ENCODE results near the gene GIPC2. TPM values are rescaled to one million over a fixed set of nuclear protein-coding genes. Genes with fewer than 3 reads are reported as not detected.

GIPC2 gene
- total RNA-seq, 1 donor from 2014 or later, result 9.0 TPM

DNA sequence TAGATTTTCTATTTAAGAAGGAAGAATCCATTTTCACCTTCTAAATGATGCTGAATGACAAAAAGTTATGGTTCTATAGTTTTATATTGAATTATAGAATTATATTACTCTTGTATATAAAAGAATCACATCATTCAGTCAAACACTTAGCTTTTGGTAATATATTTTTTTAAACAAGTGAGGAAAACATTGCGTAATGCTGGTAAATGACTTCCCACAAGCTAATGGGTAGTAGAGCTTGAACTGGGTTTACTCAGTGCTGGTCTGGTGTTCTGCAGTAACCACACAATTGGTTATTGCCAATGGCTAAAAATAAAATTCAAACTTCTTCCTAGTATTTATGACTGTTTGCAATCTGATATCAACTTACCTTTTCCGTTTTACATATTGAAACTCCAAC, 10.6 kb upstream of the GIPC2 start:
- no peak for ATAC-seq
- no peak for DNase-seq (ENCODE audit: low spot score)

DNA sequence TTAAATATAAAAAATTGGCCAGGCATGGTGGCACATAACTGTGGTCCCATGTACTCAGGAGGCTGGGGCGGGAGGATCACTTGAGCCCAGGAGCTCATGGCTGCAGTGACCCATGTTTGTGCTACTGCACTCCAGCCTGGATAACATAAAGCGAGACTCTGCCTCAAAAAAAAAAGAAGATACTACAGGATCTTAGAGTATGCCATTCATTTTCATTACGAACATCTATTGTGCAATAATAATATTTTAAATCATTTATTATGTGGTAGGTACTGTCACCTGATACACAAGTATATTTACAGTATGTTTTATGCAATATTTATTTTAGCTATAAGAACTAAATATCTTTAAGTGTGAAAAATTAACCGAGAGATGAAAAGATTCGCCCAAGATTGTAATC, 9.3 kb upstream of the GIPC2 start:
- no peak for DNase-seq (ENCODE audit: low spot score)
- ATAC-seq, result no peak

DNA sequence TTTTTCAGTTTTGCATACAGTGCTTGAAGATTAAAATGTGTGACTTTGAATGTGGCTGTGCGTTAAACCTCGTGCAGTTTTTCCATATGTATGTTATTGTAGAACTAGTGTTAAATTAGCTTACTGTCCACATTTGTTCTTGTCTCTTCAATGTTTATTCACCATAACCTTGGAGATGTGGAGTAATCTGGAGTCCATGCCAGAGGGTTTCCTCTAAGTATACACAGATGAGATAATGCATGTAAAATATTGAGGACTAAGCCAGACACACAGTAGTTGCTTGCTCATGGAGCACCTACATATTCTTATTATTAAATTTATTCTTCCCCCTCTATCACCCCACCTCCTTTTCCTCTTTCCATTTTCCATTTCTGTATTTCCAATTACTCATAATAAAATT, 7.7 kb upstream of the GIPC2 start:
- ATAC-seq, result no peak
- DNase-seq (ENCODE audit: low spot score), result no peak

DNA sequence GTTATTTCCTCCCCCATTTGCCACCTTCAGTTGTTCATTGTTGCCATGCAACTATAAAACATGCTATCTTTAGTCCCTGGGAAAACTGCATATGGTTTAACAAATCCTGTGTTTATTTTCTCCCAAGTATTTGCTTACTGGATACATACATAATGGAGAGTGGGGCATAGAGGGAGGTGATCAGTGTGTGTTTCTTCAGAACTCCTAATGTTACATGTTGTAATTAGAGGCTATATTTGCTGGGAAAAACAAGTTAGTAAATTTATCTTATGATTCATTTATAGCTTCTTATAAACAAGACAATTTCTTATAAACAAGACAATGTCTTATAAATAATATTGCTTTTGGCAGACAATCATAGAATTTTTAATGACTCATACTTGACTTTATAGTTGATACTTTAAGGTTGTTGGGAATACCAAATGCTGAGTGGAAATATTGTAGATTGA, 7.3 kb upstream of the GIPC2 start:
- DNase-seq (ENCODE audit: low spot score), result no peak
- ATAC-seq, result no peak

DNA sequence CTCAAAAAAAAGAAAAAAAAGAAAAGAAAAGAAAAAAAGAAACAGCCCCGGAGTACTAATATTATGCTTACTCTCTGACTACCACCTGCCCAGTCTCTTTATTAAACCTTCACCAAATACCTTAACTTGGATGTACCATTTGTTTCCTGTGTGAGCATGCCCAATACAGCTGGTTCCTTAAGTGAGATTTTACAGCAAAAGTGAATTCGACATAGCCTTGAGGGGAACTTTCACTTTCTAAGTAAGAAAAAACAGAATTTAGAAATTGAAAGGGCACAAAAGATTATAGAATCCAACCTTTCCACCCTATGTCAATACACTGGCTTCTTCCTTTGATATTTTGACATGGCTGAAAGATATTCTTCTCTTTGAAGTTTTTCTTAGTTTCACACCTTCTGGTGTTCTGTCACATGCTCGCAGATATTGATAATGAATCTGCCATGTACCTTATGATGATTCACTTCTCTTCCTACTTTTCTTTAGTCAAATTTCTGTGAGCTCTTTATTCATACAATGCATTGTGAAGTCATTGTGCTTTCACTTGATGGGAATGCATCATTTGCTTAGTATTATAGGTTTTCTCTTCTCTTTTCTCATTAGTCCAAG, 5.2 kb upstream of the GIPC2 start:
- DNase-seq (ENCODE audit: low spot score) (no peak), ATAC-seq (no peak)

DNA sequence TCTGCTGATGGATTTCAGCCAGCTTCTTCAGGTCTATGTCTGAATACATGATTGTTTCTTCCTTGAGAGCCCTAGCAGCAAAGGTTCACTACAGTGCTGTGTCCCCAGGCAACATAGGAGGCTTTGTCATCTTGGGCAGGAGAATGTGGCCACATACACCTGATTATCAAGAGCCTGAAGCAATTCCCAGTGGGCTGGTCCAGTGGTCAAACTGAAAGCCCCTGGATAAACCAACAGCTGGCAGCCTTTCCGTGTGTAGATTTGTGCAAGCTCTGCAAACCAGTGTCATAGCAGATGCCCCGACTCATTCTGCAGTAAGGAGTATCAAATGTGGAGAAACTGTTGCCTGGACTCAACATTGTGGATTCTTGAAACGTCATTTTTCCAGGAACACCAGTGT, 2.3 kb upstream of the GIPC2 start:
- no peak for DNase-seq (ENCODE audit: low spot score)
- no peak for ATAC-seq

DNA sequence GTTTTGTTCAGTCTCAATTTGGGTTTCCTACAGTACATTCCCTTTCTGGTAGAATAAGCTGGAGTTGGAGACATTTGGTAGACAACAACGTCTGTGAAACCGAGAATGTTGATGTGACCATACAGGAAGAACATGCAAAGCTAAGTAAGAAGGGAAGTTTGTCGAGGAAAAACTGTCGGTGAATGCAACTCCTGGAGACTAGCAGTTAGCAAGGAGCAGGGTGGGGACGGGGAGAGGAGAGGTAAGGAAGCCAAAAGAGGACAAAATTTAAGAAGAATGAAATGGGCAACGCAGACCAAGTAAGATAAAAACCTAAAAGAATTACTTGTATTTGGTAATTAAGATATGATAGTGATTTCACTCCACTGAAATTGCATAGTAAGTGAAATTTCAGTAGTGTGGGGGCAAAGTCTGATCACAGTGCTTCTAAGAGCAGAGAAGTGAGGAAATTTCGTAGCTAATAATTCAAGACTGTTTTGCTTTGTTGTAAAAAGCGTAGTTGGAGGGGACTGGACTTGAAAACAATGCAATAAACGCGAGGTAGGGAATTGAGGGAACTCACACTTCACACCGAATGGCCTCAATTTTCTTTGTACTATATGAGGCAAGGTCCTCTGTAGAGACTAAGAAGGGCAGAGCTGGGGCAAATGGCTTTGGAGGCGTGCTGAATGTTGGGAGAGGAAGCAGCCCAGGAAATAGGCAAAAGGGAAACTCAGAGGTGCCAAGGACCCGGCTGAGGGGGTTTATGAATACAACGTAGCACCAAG, 787 bp upstream of the GIPC2 start:
- DNase-seq (ENCODE audit: low spot score) (peak; percentile 52), ATAC-seq (peak; percentile 47)

DNA sequence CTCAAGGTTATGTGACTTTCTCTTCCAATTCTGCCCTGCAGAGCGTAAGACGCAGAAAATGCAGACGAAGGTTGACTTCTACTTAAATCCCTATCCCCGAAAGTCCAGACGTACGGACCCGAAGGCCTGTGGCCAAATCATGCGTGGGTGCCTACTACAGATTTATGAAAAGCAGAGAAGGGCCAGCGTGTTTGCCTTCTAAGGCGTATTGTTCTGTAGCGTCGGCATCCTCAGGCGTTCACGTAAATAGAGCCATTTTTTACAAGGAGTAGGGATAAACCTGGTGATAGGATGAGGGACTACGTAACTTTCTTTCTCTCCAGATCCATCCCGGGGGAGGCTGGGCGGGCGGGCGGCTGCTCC, 222 bp upstream of the GIPC2 start:
- ATAC-seq (no peak), DNase-seq (ENCODE audit: low spot score) (no peak)

DNA sequence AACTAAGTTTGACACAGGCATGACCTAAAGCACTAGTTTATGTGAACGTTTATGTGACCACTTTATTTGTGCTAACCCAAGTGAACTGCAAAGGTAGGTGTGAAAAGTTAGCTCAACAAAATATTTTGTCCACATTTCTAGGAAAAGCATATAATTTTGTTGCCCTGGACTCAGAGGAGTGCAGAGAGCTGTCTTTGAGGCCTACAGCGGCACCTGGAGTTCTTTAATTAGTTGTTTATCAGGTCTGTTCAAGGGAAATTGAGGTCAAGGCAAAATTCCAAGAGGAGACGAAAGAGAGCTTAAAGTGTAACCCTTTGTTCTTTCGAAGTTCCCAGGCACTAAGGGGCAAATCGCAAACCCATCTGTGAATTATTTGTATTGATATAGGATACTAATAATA, 1.3 kb downstream of the GIPC2 start:
- DNase-seq (ENCODE audit: low spot score) (no peak), ATAC-seq (peak; percentile 16)

DNA sequence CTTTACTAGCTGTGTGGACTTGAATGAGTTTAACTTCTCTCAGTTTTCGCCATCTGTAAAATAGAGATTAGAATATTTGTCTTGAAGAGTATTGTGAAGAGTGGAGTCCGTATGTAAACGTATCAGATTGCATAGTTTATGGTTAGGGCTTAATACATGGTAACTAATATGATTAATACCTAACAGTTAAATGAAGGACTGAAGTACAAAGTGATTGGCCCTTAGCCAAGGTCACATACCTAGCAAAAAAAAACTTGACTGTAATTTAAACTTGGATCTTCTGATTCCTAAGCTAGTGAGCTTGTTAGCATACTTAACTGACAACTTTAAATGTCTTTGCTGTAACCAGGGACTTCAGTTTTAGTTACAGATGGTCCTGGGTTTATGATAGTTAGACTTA, 1.9 kb downstream of the GIPC2 start:
- DNase-seq (ENCODE audit: low spot score), result no peak
- ATAC-seq, result no peak

DNA sequence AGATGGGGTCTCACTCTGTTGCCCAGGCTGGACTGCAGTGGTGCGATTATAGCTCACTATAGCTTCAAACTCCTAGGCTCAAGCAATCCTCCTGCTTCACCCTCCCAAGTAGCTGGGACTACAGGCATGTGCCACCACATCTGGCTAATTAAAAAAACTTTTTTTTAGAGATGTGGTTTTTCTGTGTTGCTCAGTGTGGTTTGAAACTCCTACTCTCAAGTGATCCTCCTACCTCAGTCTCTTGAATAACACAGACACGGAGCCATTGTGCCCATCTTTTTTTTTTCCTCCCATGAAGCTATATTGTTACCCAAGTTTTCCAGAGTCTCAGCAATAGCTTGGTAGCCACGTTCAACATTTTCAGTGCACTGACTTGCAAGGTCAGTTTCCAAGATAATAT, 2.7 kb downstream of the GIPC2 start:
- no peak for DNase-seq (ENCODE audit: low spot score)
- no peak for ATAC-seq

DNA sequence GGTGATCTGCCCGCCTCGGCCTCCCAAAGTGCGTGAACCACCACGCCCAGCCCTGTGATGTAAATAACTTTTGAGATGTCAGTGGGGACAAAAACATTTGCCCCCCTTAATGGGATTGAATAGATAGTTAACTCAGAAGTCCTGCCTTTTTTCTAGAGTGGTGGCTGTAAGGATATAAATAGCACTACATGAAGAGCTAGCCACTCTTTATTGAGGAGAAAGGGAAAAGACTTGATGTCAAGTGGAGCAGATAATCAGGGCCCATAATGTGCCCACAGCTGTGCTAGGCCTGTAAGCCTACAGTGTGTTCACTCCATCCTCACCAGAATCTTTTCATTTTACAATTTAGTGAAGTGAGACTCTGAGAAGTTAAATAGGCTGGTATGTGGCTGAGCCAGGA, 3.6 kb downstream of the GIPC2 start:
- ATAC-seq (no peak), DNase-seq (ENCODE audit: low spot score) (no peak)

DNA sequence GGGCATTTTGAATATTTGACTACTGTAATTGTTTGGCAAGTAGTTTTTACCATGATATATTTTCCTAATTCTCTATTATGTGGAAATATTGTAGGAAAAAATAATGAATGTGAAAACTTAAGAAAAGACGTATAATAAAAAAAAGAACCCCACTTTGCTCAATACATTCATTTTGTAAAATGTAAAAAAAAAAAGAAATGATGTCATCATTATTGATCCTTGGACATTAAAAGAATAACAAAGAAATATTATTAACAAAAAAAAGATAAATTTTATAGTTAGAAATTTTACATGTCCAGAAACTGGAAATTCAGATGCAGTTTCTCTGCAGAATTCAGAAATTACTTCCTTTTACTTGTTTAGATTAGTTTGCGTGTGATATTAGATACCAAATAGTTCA, 5.2 kb downstream of the GIPC2 start:
- DNase-seq (ENCODE audit: low spot score) (no peak), ATAC-seq (no peak)

DNA sequence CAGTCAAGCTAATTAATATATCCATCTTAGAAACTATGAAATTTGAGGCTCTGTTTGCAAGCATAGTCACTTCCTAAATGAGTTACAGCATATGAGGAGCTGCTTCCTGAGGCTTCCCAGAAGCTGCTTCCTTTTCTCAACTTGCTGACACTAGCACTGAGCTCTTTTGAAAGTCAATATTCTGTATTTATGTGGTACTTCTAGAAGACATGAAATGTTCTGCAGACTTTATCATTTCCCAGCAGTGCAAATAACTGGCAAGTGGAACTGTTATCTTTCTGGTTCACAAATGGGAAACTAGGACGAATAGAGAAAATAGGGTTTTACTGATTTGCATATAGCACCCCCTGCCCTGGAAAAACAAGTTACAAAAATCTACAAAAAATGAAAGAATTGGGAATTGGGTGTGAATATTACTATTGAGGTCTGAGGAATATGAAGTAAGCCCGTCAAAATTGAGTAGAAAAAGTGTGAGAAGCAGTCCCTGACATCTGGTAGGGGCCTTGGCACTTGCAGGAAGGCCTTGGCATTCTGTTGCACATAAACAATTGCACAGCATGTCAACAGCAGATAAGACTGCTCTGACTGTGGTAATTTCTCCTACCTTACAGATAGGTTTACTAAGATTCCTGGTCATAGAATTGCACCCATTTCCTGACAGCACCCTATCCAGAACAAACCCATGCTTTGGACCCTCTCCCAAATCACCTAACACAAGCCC, 7.1 kb downstream of the GIPC2 start:
- no peak for DNase-seq (ENCODE audit: low spot score)
- ATAC-seq, result peak; percentile 50

DNA sequence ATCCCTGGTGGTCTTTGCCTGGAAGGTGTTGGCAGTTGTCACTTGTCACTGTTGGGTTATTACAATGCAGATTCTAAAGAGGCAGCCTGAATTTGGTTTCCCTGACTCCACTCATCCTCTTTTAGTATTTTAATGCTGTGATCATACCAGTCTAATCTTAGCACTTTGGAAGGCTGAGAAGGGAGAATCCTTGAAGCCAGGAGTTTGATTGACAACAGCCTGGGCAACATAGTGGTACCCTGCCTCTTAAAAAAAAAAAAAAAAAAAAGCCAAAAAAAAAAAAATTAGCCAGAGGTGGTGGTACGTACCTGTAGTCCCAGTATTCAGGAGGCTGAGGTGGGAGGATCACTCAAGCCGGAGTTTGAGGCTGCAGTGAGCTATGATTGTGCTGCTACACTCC, 7.7 kb downstream of the GIPC2 start:
- ATAC-seq (no peak), DNase-seq (ENCODE audit: low spot score) (no peak)

DNA sequence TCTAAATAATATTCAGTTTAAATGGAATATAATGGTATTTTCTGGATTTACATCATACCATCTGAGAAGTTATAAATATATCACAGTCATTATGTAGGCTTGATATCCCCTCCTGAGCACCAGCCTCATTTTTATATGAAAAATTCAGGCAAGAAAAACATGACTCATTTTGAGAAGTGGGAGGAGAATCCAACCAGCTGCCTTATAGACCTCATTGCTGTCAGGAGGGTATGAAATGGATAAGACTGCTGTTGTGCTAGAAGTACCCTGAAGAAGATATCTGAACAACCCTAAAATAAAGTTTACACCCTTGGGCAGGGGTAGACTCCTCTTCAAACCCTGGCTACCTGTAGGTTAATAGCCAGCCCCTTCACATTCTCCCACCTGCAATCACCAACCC, 8.8 kb downstream of the GIPC2 start:
- ATAC-seq (no peak), DNase-seq (ENCODE audit: low spot score) (no peak)

DNA sequence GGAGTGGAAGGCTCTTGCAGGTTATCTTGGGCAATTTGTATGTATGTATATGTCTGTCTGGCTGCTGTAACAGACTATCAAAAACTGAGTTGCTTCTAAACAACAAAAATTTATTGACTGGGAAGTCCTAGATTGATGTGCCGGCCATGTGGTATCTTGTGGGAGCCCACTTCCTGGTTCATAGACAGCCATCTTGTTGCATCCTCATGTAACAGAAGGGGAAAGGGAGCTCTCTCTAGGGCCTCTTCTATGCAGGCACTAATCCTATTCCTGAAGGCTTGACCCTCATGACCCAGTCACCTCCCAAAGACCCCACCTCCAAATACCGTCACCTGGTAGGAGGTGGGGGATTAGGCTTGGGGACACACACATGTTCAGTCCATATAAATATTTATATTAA, 9.2 kb downstream of the GIPC2 start:
- ATAC-seq (no peak), DNase-seq (ENCODE audit: low spot score) (no peak)

DNA sequence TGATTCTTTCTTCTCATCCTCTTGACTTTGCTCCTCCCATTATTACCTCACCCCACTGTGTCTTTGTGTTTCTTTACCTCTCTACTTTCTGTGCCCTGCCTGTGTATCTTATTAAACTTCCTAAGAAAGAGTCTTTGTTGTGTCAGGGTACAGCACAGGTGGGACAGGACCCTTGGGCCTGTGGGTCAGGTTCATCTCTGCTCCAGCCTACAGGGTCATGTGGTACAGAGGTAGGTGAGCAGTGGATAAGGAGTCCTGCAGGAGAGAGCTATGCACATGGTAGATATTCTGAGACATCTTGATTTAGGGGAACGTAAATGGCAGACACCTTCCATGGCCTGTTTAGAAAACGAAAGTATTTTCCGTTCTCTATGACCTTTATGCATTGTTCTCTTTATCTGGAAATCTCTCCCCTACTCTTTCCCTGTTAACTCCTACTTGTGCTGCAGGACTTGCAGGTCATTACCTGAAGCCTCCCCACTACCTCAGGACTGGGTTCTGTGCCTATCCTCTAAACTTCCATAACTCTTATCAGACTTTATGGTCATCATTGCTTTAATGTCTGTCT, 9.9 kb downstream of the GIPC2 start:
- ATAC-seq (peak; percentile 60), DNase-seq (ENCODE audit: low spot score) (no peak)

DNA sequence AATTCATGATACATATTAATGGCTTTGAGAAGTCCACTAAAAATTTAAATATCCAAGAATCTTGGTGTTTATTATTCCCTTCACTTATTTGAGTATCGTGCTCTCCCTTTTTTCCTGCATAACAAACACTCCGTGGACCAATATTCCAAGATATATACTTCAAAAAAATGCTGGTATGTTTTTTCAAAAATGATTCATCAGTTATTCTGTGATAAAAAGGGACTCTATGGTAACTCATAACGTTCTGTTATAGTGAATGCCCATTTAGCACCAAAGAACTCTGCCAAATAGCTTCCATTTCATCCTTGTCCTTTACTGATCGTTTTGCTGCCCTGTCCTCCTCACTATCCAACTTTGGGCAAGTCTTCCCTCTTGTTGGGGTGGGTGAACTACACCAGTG, 12.9 kb downstream of the GIPC2 start:
- DNase-seq (ENCODE audit: low spot score) (no peak), ATAC-seq (no peak)

DNA sequence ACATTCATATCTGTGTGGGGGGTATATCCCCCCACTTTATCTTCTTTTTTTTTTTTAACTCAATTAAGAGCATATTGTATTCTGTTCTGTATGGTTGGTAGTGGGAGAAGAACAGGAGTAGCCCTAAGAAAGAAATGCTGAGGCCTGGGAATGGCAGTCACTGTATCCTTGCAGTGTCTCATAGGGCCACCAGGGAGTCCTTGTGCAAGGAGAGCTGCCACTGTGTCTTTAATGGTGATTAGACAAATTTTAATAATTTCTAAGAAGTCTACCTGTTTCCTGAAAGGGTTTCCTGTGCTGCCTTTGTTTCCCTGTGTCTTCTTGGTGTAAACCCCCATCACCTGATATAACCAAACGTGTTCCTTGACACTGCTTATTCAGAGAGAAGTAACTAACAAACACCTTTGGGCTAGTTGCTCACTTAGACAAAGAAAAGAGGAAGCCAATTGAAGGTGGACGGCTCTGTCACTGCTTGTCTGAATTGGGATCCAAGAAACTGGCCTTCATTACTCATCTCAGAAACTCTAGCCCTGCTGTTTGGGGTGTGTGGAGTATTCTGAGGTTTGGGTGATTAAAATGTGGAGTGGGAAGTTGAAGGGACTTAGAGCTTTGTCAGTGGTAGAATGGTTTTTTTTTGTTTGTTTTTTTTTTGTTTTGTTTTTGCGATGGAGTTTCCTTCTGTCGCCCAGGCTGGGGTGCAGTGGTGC, 15.2 kb downstream of the GIPC2 start:
- no peak for ATAC-seq
- DNase-seq (ENCODE audit: low spot score), result no peak

DNA sequence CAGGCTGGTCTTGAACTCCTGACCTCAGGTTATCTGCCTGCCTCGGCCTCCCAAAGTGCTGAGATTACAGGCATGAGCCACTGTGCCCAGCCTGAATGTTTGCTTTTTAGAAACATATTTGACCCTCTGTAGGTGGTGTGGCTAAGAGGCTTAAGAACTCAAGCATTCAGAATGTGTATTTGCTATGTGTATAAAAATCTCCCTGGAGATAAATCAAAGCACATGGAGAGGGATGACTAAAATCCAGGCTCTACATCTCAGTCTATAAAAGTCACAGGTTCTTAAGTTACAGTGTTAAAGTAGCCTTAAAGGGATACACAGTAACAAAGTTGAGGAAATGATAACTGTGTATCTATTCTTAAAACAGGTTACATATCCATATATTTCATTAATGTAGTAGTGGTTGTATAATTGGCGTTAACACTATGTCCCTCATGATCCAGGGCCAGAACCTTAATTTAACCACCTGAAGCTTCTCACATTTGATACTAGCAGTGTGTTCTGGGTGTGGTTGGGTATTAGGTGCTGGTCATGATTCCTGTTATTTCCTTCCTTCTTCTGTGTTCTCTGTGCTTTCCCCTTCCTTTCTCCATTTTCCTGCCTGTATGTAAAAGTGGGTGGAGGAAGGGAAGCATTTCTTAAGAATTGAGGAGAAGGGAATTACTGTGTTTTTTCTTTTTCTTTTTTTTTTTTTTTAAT, 16.2 kb downstream of the GIPC2 start:
- DNase-seq (ENCODE audit: low spot score), result no peak
- no peak for ATAC-seq
